HG03342 (cell line): ENCODE results near the gene COQ8A.
"Not testable (repeated sequence)": the region's sequence is repeated elsewhere in the genome, so short reads cannot be mapped to it uniquely, and the experiment has no call there.

Source experiments
- ATAC-seq: cut with Tn5 transposase; IDR thresholded peaks from one replicate; pipeline ENCODE4 v1.9.1; 2021; ENCODE audit warnings: mild to moderate bottlenecking, moderate library complexity; ENCODE audit not compliant: unreplicated experiment

The COQ8A gene

DNA sequence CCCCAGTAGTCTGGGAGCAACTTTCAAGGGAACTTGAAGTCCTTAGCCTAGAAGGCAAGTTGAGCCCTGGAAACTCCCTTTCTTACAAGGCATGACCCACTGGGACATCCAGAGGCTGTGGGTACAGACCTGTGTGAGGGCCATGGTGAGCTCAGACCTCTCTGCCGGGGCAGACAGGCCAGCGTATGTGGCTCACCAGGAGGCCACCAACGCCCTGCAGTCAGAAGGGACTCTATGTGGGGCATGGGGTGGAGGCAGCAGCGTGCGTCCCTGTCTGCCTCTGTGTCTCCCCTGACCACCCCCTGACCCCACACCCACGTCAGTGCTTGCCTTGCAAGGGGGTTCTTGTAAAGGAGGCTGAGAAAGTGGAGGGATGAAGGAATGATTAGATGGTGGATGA lies 10.8 kb downstream of the COQ8A start:
- no peak for ATAC-seq

- ATAC-seq = no peak
These were observed 11.4 kb downstream of the COQ8A start for GRCh38 chr1:226951286-226952117.

- ATAC-seq = no peak
These were observed 12.0 kb downstream of the COQ8A start for GRCh38 chr1:226952118-226952441.

DNA sequence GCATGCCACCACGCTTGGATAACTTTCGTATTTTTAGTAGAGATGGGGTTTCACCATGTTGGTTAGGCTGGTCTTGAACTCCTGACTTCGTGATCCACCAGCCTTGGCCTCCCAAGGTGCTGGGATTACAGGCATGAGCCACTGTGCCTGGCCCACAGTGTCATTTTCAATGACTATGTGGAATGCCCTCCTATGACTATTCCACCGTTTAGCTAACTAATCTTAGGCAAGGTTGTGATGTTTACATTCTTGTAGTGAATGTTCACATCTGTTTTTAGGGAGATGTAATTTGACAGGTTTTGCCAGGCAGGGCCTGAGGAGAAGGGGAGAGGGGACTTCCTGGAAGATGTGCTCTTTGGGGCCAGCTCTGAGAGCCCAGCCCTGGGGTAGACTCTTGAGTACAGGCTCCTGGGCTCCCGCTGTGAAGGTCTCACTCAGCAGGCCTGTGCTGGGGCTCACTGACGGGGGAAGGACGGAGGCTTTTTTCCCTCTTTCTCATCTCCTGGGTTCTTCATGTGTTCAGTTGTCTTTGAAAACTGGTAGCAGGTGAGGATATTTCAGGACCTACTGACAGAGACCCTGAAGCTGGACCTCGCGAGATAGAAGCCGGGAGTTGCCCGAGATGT lies 13.2 kb downstream of the COQ8A start:
- ATAC-seq = no peak

DNA sequence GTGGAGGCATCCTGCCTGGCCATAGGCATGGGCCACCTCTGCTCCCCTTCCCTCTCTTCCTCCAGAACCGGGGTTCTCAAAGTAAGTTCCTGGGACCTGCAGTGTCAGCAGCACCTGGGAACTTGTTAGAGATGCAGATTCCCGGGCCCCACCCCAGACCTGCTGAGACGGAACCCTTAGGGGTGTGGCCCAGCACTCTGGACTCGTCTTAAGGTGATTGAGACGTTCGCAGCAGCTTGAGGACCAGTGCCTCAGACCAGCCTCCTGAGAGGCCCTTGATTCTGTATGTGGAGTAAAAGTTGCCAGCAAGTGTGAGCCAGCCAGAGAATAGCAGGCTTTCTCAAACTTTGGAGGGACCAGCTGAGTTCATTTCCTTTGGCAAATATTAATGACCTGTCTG lies 14.2 kb downstream of the COQ8A start:
- ATAC-seq = no peak

GRCh38 chr1:226954777-226955176 lies 14.7 kb downstream of the COQ8A start:
- ATAC-seq = no peak

DNA sequence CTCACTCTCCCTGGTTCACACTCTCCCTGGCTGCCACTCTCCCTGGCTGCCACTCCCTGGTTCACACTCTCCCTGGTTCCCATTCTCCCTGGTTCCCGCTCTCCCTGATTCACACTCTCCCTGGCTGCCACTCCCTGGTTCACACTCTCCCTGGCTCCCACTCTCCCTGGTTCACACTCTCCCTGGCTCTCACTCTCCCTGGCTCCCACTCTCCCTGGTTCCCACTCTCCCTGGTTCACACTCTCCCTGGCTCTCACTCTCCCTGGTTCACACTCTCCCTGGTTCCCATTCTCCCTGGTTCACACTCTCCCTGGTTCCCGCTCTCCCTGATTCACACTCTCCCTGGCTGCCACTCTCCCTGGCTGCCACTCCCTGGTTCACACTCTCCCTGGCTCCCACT lies 15.8 kb downstream of the COQ8A start:
- ATAC-seq = not testable (repeated sequence)

DNA sequence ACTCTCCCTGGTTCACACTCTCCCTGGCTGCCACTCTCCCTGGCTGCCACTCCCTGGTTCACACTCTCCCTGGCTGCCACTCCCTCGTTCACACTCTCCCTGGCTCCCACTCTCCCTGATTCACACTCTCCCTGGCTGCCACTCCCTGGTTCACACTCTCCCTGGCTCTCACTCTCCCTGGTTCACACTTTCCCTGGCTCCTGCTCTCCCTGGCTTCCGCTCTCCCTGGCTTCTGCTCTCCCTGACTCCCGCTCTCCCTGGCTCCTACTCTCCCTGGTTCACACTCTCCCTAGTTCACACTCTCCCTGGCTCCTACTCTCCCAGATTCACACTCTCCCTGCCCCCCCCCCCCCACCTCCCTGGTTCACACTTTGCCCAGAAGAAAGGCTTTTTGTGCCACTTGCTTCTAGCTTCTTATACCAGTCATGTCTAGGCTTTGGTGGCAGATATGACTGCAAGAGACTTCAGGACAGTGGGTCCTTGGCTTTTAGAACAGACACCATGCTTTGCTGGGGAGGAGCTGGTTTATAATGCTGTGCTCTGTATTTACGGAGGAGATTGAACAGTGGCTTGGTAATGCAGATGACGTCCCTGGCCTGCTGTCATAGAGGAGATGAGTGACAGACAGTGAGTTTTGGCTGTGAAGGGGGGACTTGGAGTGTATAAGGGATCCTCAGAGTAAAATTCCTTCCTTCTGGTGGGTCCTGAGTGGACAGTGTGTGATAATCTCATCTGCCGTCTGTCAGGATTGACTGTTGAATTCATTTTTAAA lies 17.0 kb downstream of the COQ8A start:
- no peak for ATAC-seq

- ATAC-seq = no peak
These were observed 17.6 kb downstream of the COQ8A start for GRCh38 chr1:226957714-226958113.

- ATAC-seq = no peak
These were observed 18.2 kb downstream of the COQ8A start for GRCh38 chr1:226958300-226958699.

- no peak for ATAC-seq
These were observed 20.2 kb downstream of the COQ8A start for GRCh38 chr1:226960256-226960655.

DNA sequence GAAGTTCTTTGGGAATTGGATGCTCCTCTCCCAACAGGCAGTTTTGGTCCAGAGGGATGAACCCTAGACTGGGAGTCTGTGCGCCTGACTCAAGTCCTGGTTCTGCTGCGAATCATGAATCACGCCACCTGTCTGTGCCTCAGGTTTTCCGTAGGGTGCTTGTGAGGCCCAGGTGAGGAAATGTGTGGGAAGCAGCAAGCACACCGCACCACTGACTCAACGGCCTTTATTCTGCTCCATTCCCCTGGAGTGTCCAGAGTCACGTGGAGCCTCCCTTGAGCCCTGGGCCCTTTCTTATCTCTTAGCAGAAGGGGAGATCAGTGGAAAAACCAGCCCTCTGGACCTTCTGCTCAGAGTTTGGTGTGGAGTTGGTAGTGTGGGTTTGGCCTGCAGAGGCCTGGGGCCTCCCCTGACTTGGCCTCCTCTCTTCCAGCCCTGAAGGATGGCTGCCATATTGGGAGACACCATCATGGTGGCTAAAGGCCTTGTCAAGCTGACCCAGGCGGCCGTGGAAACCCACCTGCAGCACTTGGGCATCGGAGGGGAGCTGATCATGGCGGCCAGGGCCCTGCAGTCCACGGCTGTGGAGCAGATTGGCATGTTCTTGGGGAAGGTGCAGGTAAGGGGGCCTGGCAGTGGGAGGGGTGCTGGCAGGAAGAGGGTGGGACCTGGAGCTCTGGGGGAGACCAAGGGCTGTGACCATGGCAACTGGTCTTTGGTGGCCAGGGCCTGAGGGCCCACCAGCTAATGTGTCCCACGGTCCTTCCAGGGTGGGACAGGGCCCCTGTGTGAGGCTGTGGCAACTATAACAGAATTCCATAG lies 21.1 kb downstream of the COQ8A start:
- ATAC-seq = no peak

DNA sequence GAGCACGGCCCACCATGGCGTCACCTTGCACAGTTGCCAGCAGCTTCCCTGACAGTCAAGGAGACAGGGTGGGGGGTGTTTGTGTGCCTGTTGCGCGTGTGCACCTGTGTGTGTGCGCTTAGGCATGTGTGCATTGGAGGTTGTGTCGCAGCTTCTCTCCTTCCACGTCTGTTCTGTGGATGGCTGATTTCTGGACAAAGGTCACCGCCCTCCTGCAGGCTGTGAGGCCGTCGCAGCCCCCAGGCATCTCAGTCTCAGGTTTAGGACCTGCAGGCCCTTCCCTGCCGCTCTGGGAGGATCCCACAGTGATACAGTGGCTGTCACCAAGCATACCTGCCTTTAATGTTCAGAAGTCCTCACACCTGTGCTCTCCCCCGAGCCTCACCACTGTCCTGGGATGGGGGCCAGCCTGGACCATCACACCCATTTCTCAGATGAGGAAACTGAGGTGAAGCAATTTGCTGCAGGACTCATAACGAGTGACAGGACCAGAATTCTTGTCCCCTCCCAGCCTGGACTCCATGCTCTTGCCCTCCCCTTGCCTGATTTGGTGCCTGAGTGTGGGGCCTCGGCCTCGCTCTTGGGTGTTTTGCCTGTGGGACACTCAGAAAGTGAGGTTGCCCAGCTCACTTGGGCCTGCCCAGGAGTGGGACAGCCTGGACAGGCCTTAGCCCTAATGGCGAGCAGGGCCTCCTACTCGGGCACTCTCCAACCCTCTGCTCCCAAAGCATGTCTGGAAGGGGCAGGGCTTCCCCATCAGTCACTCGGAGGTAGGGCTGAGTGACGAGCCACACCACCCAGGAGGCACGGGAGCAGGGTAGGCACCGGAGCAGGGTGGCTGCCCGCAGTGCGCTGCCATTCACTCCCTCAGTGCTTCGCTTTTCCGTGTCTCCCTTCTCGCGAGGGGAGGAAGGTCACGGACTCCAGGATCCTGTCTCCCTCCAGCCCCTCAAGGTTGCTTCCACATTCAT lies 22.6 kb downstream of the COQ8A start:
- no peak for ATAC-seq

- ATAC-seq = no peak
These were observed 24.0 kb downstream of the COQ8A start for GRCh38 chr1:226964068-226964425.

DNA sequence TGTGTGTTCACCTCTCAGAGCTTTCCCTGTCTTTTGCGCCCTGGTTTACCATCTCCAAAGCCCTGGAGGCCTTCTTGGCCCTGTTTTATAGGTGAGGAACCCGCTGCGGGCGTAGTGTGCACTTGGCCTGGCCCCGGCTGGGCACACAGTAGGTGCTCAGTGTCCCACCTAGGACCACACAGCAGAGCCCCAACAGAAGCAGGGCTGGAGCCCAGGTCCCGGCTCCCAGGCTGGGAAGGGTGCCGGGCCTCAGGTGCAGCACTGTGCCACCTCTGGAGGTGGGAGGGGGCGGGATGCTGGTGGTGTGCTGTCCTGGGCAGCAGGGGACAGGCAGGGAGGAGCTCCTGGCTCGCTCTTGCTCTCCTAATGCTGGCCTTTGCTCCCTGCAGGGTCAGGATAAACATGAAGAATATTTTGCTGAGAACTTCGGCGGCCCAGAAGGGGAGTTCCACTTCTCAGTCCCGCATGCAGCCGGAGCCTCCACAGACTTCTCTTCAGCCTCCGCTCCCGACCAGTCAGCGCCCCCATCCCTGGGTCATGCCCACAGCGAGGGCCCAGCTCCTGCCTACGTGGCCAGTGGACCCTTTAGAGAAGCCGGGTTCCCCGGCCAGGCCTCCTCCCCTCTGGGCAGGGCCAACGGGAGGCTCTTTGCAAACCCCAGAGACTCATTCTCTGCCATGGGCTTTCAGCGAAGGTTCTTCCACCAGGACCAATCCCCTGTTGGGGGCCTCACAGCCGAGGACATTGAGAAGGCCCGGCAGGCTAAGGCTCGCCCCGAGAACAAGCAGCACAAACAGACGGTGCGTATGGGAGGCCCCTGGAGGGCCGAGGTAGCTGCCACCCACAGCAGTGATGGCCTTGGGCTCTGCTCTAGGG lies 24.8 kb downstream of the COQ8A start:
- no peak for ATAC-seq

GRCh38 chr1:226965581-226966440 lies 25.7 kb downstream of the COQ8A start:
- ATAC-seq = no peak

DNA sequence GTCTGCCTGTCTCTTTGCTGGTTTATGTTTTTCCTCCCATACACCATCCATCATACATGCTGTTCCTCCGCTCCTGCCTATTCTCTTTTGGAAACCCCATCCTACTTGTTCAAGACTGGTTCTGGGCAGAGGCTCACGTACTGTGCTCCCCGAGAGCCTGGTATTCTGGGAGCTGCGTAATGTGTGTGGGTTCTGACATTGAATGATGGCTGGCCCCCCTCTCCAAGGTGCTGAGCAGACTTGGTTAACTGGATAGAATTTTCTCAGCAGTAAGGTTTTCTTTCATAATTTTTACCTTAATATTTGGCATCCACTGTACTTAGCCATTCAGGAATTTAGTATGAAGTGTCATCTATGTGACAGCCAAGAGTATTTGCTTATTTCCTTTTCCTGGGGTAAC lies 26.6 kb downstream of the COQ8A start:
- ATAC-seq = no peak

DNA sequence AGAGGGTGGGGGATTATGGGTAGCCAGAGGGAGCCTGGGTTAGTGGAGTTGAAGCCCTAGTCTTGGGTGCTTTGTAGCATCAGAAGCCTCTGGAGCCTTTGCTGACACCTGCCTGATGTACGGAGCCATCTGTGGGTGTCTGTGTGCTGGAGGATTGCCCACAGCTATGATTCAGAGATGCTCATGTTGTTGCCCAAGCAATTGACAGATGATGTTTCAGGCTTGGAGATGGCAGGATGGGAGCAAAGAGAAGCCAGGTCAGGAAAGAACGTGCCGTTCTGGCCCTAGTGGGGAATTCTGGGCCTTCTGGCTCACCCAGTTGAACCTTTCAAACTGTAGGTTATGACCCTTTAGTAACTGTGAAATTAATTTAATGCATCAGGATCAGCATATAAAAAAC lies 27.6 kb downstream of the COQ8A start:
- no peak for ATAC-seq
